PC-9 (cell line): ENCODE measurements around the gene MAJIN. TPM values are rescaled to one million over a fixed set of nuclear protein-coding genes. Genes with fewer than 3 reads are reported as not detected.

Experiments used
- BruUV-seq: library from RNA; stranded (reverse); fragments of 400-500 nt; replicated peaks from 2 replicates; lab custom pipeline; 2021; lab: Mats Ljungman, UMichigan
- CTCF ChIA-PET: fragments of 300-600 bp; sonication (Branson Sonifier 250); formaldehyde crosslinking; loops from one replicate; lab custom pipeline; 2022; ENCODE audit warnings: antibody characterized with exemption; lab: Charles Lee
- POLR2A ChIA-PET: fragments of 300-600 bp; sonication (Branson Sonifier 250); formaldehyde crosslinking; loops from one replicate; lab custom pipeline; 2022; ENCODE audit warnings: antibody characterized with exemption; ENCODE audit not compliant: unreplicated experiment; lab: Charles Lee
- DNase-seq, 2 experiments: peaks; one replicate each; pipeline versions ENCODE4 v3.0.0 to v3.0.0-alpha.2; 2015 to 2022; ENCODE audit warnings: mixed read lengths in 1 of 2
- H2AFZ ChIP-seq: fragments of 200-600 bp; sonication (generic); 2 replicates; pipeline ENCODE4 v1.8.1; 2017; ENCODE audit warnings: antibody characterized with exemption
- H3F3A ChIP-seq: fragments of 200-600 bp; sonication (generic); 2 replicates; pipeline ENCODE4 v1.8.1; 2017; ENCODE audit warnings: antibody characterized with exemption, mild to moderate bottlenecking, low read depth; ENCODE audit not compliant: insufficient read depth
- H3K27ac ChIP-seq: fragments of 200-600 bp; sonication (generic); 2 replicates; pipeline ENCODE4 v1.6.1; 2016; ENCODE audit warnings: mixed run types
- H3K27me3 ChIP-seq: fragments of 200-600 bp; sonication (generic); 2 replicates; pipeline ENCODE4 v1.6.1; 2016; ENCODE audit warnings: low read depth, mixed run types; ENCODE audit not compliant: insufficient read depth
- H3K36me3 ChIP-seq: fragments of 200-600 bp; sonication (generic); 2 replicates; pipeline ENCODE4 v1.6.1; 2016; ENCODE audit warnings: low read depth, mixed run types
- H3K4me1 ChIP-seq: fragments of 200-600 bp; sonication (generic); replicated peaks from 2 replicates; pipeline ENCODE4 v1.6.1; 2016; ENCODE audit warnings: mixed run types; ENCODE audit not compliant: insufficient read depth
- H3K4me2 ChIP-seq: fragments of 200-600 bp; sonication (generic); 2 replicates; pipeline ENCODE4 v1.6.1; 2017; ENCODE audit warnings: mixed run types
- H3K4me3 ChIP-seq: fragments of 200-600 bp; sonication (generic); 2 replicates; pipeline ENCODE4 v1.6.1; 2016; ENCODE audit warnings: mixed run types
- H3K79me2 ChIP-seq: fragments of 200-600 bp; sonication (generic); 2 replicates; pipeline ENCODE4 v1.6.1; 2017; ENCODE audit warnings: low read depth, mixed run types
- H3K9me2 ChIP-seq: fragments of 200-600 bp; sonication (generic); 2 replicates; pipeline ENCODE4 v1.8.1; 2017; ENCODE audit warnings: mild to moderate bottlenecking; ENCODE audit not compliant: insufficient read depth
- H3K9me3 ChIP-seq: fragments of 200-600 bp; sonication (generic); 2 replicates; pipeline ENCODE4 v1.8.1; 2016; ENCODE audit warnings: low read depth; ENCODE audit not compliant: insufficient read depth
- H4K20me1 ChIP-seq: fragments of 200-600 bp; sonication (generic); 2 replicates; pipeline ENCODE4 v1.8.1; 2017; ENCODE audit not compliant: insufficient read depth
- CTCF ChIP-seq: fragments of 200-600 bp; sonication (generic); conservative IDR thresholded peaks from 2 replicates; pipeline ENCODE4 v1.6.1; 2017; ENCODE audit warnings: mixed run types, antibody characterized with exemption, mild to moderate bottlenecking, moderate library complexity
- EZH2 ChIP-seq: fragments of 200-600 bp; sonication (generic); IDR thresholded peaks from 2 replicates; pipeline ENCODE4 v1.8.0; 2017; ENCODE audit warnings: antibody characterized with exemption, low read depth
- intact Hi-C: fragments of 100-400 bp; cut with micrococcal nuclease; formaldehyde crosslinking; loops from one replicate; pipeline ENCODE4 v1.10.0; 2022; ENCODE audit not compliant: unreplicated experiment
- total RNA-seq: library from RNA; stranded (reverse); gene quantifications from 2 replicates; pipeline ENCODE4 v1.2.3, GENCODE V29; 2021

The MAJIN gene
- total RNA-seq, 1 experiment from 2014 or later, result 4.5 TPM

- TF ChIP-seq CTCF (no peak), EZH2 (no peak)
- CTCF ChIA-PET, result no interaction called here
These were observed 73.4 kb downstream of the MAJIN start for GRCh38 chr11:64898541-64898940.

GRCh38 chr11:64898076-64898445 lies 73.8 kb downstream of the MAJIN start:
- Histone ChIP-seq H3K9me3 (no peaks in the 10 kb centered on the region), H2AFZ (no peak overlapping the region), H3K4me3 (no peak overlapping the region), H3K27me3 (no peaks in the 10 kb centered on the region), H3K4me2 (no peak overlapping the region), H4K20me1 (peaks cover 4% of the 10 kb centered on the region; the same call in 1 of the 2 replicates), H3K79me2 (no peaks in the 10 kb centered on the region), H3K36me3 (peaks cover 3% of the 10 kb centered on the region; the same call in 1 of the 2 replicates), H3K4me1 (no peaks in the 10 kb centered on the region), H3K9me2 (no peaks in the 10 kb centered on the region), H3K27ac (no peak overlapping the region), H3F3A (peaks cover 12% of the 10 kb centered on the region; the same call in 1 of the 2 replicates)
- ChIA-PET POLR2A (no interaction called here), CTCF (no interaction called here)
- DNase-seq, result no peak
- intact Hi-C loops, result no loop called here
- BruUV-seq, result no TSS peak
- no peak for TF ChIP-seq EZH2
- TF ChIP-seq CTCF, result no peak

More at GRCh38 chr11:64898541-64898940, 73.4 kb downstream of the MAJIN start:
- no peak for DNase-seq
- H3F3A ChIP-seq, result peaks cover 12% of the 10 kb centered on the region; the same call in 1 of the 2 replicates
- H2AFZ ChIP-seq, result no peak overlapping the region
- H3K4me2 ChIP-seq, result no peak overlapping the region
- H4K20me1 ChIP-seq, result peaks cover 4% of the 10 kb centered on the region; the same call in 1 of the 2 replicates
- BruUV-seq, result no TSS peak
- no peaks in the 10 kb centered on the region for H3K79me2 ChIP-seq
- intact Hi-C loops, result no loop called here
- H3K4me3 ChIP-seq, result no peak overlapping the region
- peaks cover 3% of the 10 kb centered on the region; the same call in 1 of the 2 replicates for H3K36me3 ChIP-seq
- POLR2A ChIA-PET, result interaction anchor here (0.7 kb wide), 1 partner anchor 200 kb away, joined by 4 read pairs; no protein-coding TSS in a partner anchor
- H3K27ac ChIP-seq, result no peak overlapping the region
- H3K27me3 ChIP-seq, result no peaks in the 10 kb centered on the region
- no peaks in the 10 kb centered on the region for H3K4me1 ChIP-seq
- no peaks in the 10 kb centered on the region for H3K9me2 ChIP-seq
- H3K9me3 ChIP-seq, result no peaks in the 10 kb centered on the region

GRCh38 chr11:64897381-64898075 lies 74.4 kb downstream of the MAJIN start:
- TF ChIP-seq CTCF (no peak), EZH2 (no peak)
- H3K4me2 ChIP-seq, result no peak overlapping the region
- H3K4me1 ChIP-seq, result no peaks in the 10 kb centered on the region
- H3K4me3 ChIP-seq, result no peak overlapping the region
- no peaks in the 10 kb centered on the region for H3K9me3 ChIP-seq
- DNase-seq, result no peak
- H3K27ac ChIP-seq, result no peak overlapping the region
- peaks cover 3% of the 10 kb centered on the region; the same call in 1 of the 2 replicates for H3K36me3 ChIP-seq
- BruUV-seq, result no TSS peak
- POLR2A ChIA-PET, result interaction anchor here (0.5 kb wide), 2 partner anchors 56 to 119 kb away, joined by 6 to 10 read pairs; partner anchors contain the start of gene SF1
- CTCF ChIA-PET, result no interaction called here
- intact Hi-C loops, result no loop called here
- peaks cover 4% of the 10 kb centered on the region; the same call in 1 of the 2 replicates for H4K20me1 ChIP-seq
- no peaks in the 10 kb centered on the region for H3K27me3 ChIP-seq
- H3K79me2 ChIP-seq, result no peaks in the 10 kb centered on the region
- H3K9me2 ChIP-seq, result no peaks in the 10 kb centered on the region
- no peak overlapping the region for H2AFZ ChIP-seq
- H3F3A ChIP-seq, result peaks cover 12% of the 10 kb centered on the region; the same call in 1 of the 2 replicates
